GM21576 (cell line): Measurements from ENCODE around the gene CDC25B.
"Not testable (repeated sequence)": the region's sequence is repeated elsewhere in the genome, so short reads cannot be mapped to it uniquely, and the experiment has no call there.

Experiments
- ATAC-seq: cut with Tn5 transposase; IDR thresholded peaks from one replicate; pipeline ENCODE4 v1.9.1; 2021; ENCODE audit warnings: mild to moderate bottlenecking, moderate library complexity; ENCODE audit not compliant: unreplicated experiment

The CDC25B gene

GRCh38 chr20:3784216-3784853, 11.8 kb upstream of the CDC25B start:
- ATAC-seq, result no peak

- ATAC-seq, result no peak
Measured at GRCh38 chr20:3784863-3785239, 11.3 kb upstream of the CDC25B start.

- ATAC-seq, result no peak
Measured at GRCh38 chr20:3785240-3786125, 10.6 kb upstream of the CDC25B start.

GRCh38 chr20:3786126-3786484, 10.0 kb upstream of the CDC25B start:
- ATAC-seq, result no peak

GRCh38 chr20:3786665-3787323, 9.3 kb upstream of the CDC25B start, which contains the start of gene CENPB:
CENPB (minus strand) TSS chr20:3786740; CDS start chr20:3786483, 257 bp downstream.
- ATAC-seq, result peak; percentile 80

- no peak for ATAC-seq
Measured at GRCh38 chr20:3787324-3788014, 8.6 kb upstream of the CDC25B start.

- no peak for ATAC-seq
Measured at GRCh38 chr20:3788685-3789155, 7.4 kb upstream of the CDC25B start.

GRCh38 chr20:3789201-3789600, 6.9 kb upstream of the CDC25B start:
- not testable (repeated sequence) for ATAC-seq

- ATAC-seq, result not testable (repeated sequence)
Measured at GRCh38 chr20:3794168-3794567, 1.9 kb upstream of the CDC25B start.

GRCh38 chr20:3794701-3795420, 1.2 kb upstream of the CDC25B start:
- ATAC-seq, result no peak

GRCh38 chr20:3796477-3797225, 541 bp downstream of the CDC25B start:
- ATAC-seq, result no peak

GRCh38 chr20:3797226-3797545, 1.1 kb downstream of the CDC25B start:
- no peak for ATAC-seq

GRCh38 chr20:3797592-3798372, 1.7 kb downstream of the CDC25B start:
- ATAC-seq, result no peak

GRCh38 chr20:3798373-3798768, 2.3 kb downstream of the CDC25B start:
- no peak for ATAC-seq

- no peak for ATAC-seq
Measured at GRCh38 chr20:3798908-3799248, 2.8 kb downstream of the CDC25B start.

- no peak for ATAC-seq
Measured at GRCh38 chr20:3800256-3800877, 4.3 kb downstream of the CDC25B start.

- ATAC-seq, result no peak
Measured at GRCh38 chr20:3800878-3801260, 4.8 kb downstream of the CDC25B start.

GRCh38 chr20:3801299-3801698, 5.2 kb downstream of the CDC25B start:
- ATAC-seq, result no peak

GRCh38 chr20:3801846-3802245, 5.7 kb downstream of the CDC25B start:
- no peak for ATAC-seq
